H9 (cell line): ENCODE results near the gene MTARC1. TPM values are rescaled to one million over a fixed set of nuclear protein-coding genes. Genes with fewer than 3 reads are reported as not detected.

Experiments
- DNase-seq: peaks from one replicate; pipeline ENCODE4 v3.0.0-alpha.2; 2017
- H2AFZ ChIP-seq: one replicate; pipeline ENCODE4 v1.6.1; 2013; ENCODE audit warnings: mild to moderate bottlenecking, low read length, control low read depth, moderate library complexity
- H2AK5ac ChIP-seq: 2 replicates; pipeline ENCODE4 v1.6.1; 2013; ENCODE audit warnings: low read length, control low read depth, mixed read lengths; ENCODE audit not compliant: insufficient read length
- H2BK120ac ChIP-seq: one replicate; pipeline ENCODE4 v1.6.1; 2013; ENCODE audit warnings: low read depth, mild to moderate bottlenecking, low read length, control low read depth, inconsistent platforms; ENCODE audit not compliant: poor library complexity, severe bottlenecking
- H2BK12ac ChIP-seq: 2 replicates; pipeline ENCODE4 v1.6.1; 2013; ENCODE audit warnings: low read length, control low read depth, mixed read lengths, low read depth; ENCODE audit not compliant: insufficient read length
- H2BK15ac ChIP-seq: 2 replicates; pipeline ENCODE4 v1.6.1; 2013; ENCODE audit warnings: low read depth, low read length, control low read depth
- H2BK20ac ChIP-seq: one replicate; pipeline ENCODE4 v1.6.1; 2013; ENCODE audit warnings: low read depth, mild to moderate bottlenecking, low read length, control low read depth, inconsistent platforms; ENCODE audit not compliant: poor library complexity, severe bottlenecking
- H2BK5ac ChIP-seq: 2 replicates; pipeline ENCODE4 v1.6.1; 2013; ENCODE audit warnings: low read length, control low read depth, mixed read lengths; ENCODE audit not compliant: insufficient read length
- H3K14ac ChIP-seq: 2 replicates; pipeline ENCODE4 v1.6.1; 2013; ENCODE audit warnings: low read length, control low read depth; ENCODE audit not compliant: insufficient read depth
- H3K18ac ChIP-seq: 2 replicates; pipeline ENCODE4 v1.6.1; 2013; ENCODE audit warnings: low read depth, mild to moderate bottlenecking, mixed read lengths, low read length, control low read depth; ENCODE audit not compliant: insufficient read length
- H3K23ac ChIP-seq: 2 replicates; pipeline ENCODE4 v1.6.1; 2013; ENCODE audit warnings: low read length, control low read depth, mixed read lengths, low read depth; ENCODE audit not compliant: insufficient read length
- H3K23me2 ChIP-seq: 2 replicates; pipeline ENCODE4 v1.6.1; 2013; ENCODE audit warnings: low read depth, mild to moderate bottlenecking, mixed read lengths, low read length, control low read depth; ENCODE audit not compliant: insufficient read length, poor library complexity, severe bottlenecking
- H3K27ac ChIP-seq: 2 replicates; pipeline ENCODE4 v1.5.1; 2013; ENCODE audit warnings: low read length, control low read depth, mixed read lengths, low read depth; ENCODE audit not compliant: insufficient read length
- H3K27me3 ChIP-seq: 2 replicates; pipeline ENCODE4 v1.6.1; 2013; ENCODE audit warnings: low read length, control low read depth, inconsistent platforms; ENCODE audit not compliant: insufficient read depth
- H3K4ac ChIP-seq: 2 replicates; pipeline ENCODE4 v1.6.1; 2013; ENCODE audit warnings: low read depth, mild to moderate bottlenecking, control low read depth, inconsistent platforms, low read length, moderate library complexity
- H3K4me1 ChIP-seq: 2 replicates; pipeline ENCODE4 v1.6.1; 2013; ENCODE audit warnings: low read length, control low read depth, inconsistent platforms; ENCODE audit not compliant: insufficient read depth
- H3K4me2 ChIP-seq: 2 replicates; pipeline ENCODE4 v1.6.1; 2013; ENCODE audit warnings: low read length, control low read depth, mixed read lengths; ENCODE audit not compliant: insufficient read length, insufficient read depth
- H3K56ac ChIP-seq: 2 replicates; pipeline ENCODE4 v1.6.1; 2013; ENCODE audit warnings: low read depth, mild to moderate bottlenecking, mixed read lengths, low read length, control low read depth; ENCODE audit not compliant: insufficient read length
- H3K79me1 ChIP-seq: 2 replicates; pipeline ENCODE4 v1.6.1; 2013; ENCODE audit warnings: low read depth, mild to moderate bottlenecking, moderate library complexity, low read length, control low read depth, inconsistent platforms; ENCODE audit not compliant: insufficient read depth, poor library complexity, severe bottlenecking
- H3K79me2 ChIP-seq: 2 replicates; pipeline ENCODE4 v1.6.1; 2013; ENCODE audit warnings: low read length, control low read depth, inconsistent platforms; ENCODE audit not compliant: insufficient read depth
- H3K9ac ChIP-seq: 2 replicates; pipeline ENCODE4 v1.6.1; 2013; ENCODE audit warnings: low read length, control low read depth, mixed read lengths; ENCODE audit not compliant: insufficient read length; ENCODE audit errors: extremely low read depth
- H3K9me3 ChIP-seq: one replicate; pipeline ENCODE4 v1.6.1; 2013; ENCODE audit warnings: low read depth, low read length, inconsistent platforms; ENCODE audit not compliant: control insufficient read depth
- H3T11ph ChIP-seq: one replicate; pipeline ENCODE4 v1.6.1; 2013; ENCODE audit warnings: mild to moderate bottlenecking, low read length, control low read depth, inconsistent platforms
- H4K20me1 ChIP-seq: one replicate; pipeline ENCODE4 v1.6.1; 2013; ENCODE audit not compliant: control insufficient read depth, insufficient read length, insufficient read depth
- H4K5ac ChIP-seq: 2 replicates; pipeline ENCODE4 v1.6.1; 2013; ENCODE audit warnings: low read depth, mild to moderate bottlenecking, mixed read lengths, low read length, control low read depth; ENCODE audit not compliant: insufficient read length
- H4K8ac ChIP-seq: replicated peaks from 2 replicates; pipeline ENCODE4 v1.6.1; 2013; ENCODE audit warnings: low read length, control low read depth, mixed read lengths, low read depth; ENCODE audit not compliant: insufficient read length
- H4K91ac ChIP-seq: 2 replicates; pipeline ENCODE4 v1.6.1; 2013; ENCODE audit warnings: low read depth, mild to moderate bottlenecking, moderate library complexity, mixed read lengths, low read length, control low read depth; ENCODE audit not compliant: insufficient read length
- H3K27ac Mint-ChIP-seq, 3 experiments: 2 replicates in 2 of 3; 3 replicates in 1 of 3; pipeline ENCODE4 v1.8.0; 2020 to 2021; ENCODE audit warnings: mixed read lengths in 3 of 3, mild to moderate bottlenecking in 1 of 3, moderate library complexity in 1 of 3
- H3K27me3 Mint-ChIP-seq: 2 replicates; pipeline ENCODE4 v1.8.0; 2021; ENCODE audit warnings: low read depth, mild to moderate bottlenecking, moderate library complexity, mixed read lengths
- H3K36me3 Mint-ChIP-seq, 3 experiments: 2 replicates in 2 of 3; 3 replicates in 1 of 3; pipeline ENCODE4 v1.8.0; 2020 to 2021; ENCODE audit warnings: low read depth in 3 of 3, mixed read lengths in 3 of 3; ENCODE audit not compliant: insufficient read depth in 1 of 3
- H3K4me1 Mint-ChIP-seq, 2 experiments: 2 replicates each; pipeline ENCODE4 v1.8.0; 2020; ENCODE audit warnings: mixed read lengths in 2 of 2
- H3K4me3 Mint-ChIP-seq, 2 experiments: 2 replicates in 1 of 2; 3 replicates in 1 of 2; pipeline ENCODE4 v1.8.0; 2020 to 2021; ENCODE audit warnings: mild to moderate bottlenecking in 2 of 2, mixed read lengths in 2 of 2, moderate library complexity in 1 of 2
- H3K9me3 Mint-ChIP-seq, 2 experiments: 2 replicates in 1 of 2; 3 replicates in 1 of 2; pipeline ENCODE4 v1.8.0; 2020; ENCODE audit warnings: mild to moderate bottlenecking in 2 of 2, mixed read lengths in 2 of 2, moderate library complexity in 1 of 2
- WGBS: extraction: QIAGEN DNeasy Blood & Tissue Kit; methylation state at CpG from one replicate; pipeline ENCODE4 v1.1.7; 2013; ENCODE audit warnings: missing lambda C conversion rate, low lambda C conversion rate, mixed read lengths; ENCODE audit not compliant: insufficient read length; ENCODE audit errors: extremely low coverage; 5-methylcytosine and 5-hydroxymethylcytosine counted together
- total RNA-seq: library from RNA; stranded (reverse); gene quantifications from 2 replicates; pipeline ENCODE4 v1.2.1, GENCODE V29; 2021
- TF ChIP-seq, protein P1 (sequence below): fragments of 200-600 bp; sonication (generic); conservative IDR thresholded peaks from 3 replicates; pipeline ENCODE4 v1.8.0; 2021; ENCODE audit warnings: antibody characterized with exemption, mild to moderate bottlenecking

MTARC1 gene
- total RNA-seq, 1 experiment from 2014 or later: 33.7 TPM

DNA sequence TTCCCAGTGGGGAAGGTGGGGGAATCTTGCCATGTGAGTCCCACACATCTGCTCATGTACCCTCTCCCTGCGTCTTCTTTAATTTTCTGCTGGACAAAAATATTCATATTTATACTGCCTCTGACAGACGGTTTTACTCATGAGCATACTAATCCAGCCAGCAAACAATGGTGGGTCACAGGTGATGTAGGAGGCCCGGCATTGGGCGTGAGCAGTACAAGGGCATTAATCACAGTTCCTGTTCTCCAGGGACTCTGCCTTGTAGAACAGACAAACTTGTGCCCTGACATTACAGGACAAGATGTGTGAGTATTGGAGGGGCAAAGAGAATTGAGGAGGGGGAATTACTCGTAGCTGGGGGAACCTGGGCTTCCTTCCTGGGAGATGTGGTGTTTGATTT lies 25.0 kb downstream of the MTARC1 start:
- Histone ChIP-seq H3K27ac (no peak overlapping the region), H3K79me1 (no peaks in the 10 kb centered on the region), H3K18ac (no peak overlapping the region), H3K27me3 (no peaks in the 10 kb centered on the region), H2BK120ac (no peak overlapping the region), H3K23me2 (peaks cover 3% of the 10 kb centered on the region), H4K91ac (no peak overlapping the region), H3T11ph (no peak overlapping the region), H2BK15ac (no peak overlapping the region), H2AFZ (no peak overlapping the region), H3K9me3 (no peaks in the 10 kb centered on the region), H3K79me2 (no peaks in the 10 kb centered on the region), H3K4me2 (no peak overlapping the region), H2AK5ac (no peak overlapping the region), H3K4me1 (no peaks in the 10 kb centered on the region), H4K20me1 (peaks cover 3% of the 10 kb centered on the region), H3K9ac (no peak overlapping the region), H3K14ac (no peak overlapping the region), H4K5ac (no peak overlapping the region), H2BK12ac (no peak overlapping the region), H3K23ac (no peak overlapping the region), H3K4ac (no peak overlapping the region), H2BK5ac (no peak overlapping the region), H3K56ac (no peak overlapping the region), H4K8ac (no peak overlapping the region), H2BK20ac (no peak overlapping the region)
- Mint-ChIP-seq H3K36me3 (peaks cover 19 to 56% (median 47%) of the 10 kb centered on the region in 3 experiments; a peak in 6 of 7 replicates), H3K4me1 (peaks cover 6 to 9% of the 10 kb centered on the region in 2 experiments), H3K27me3 (no peaks in the 10 kb centered on the region), H3K27ac (no peak overlapping the region; a peak in 1 of 7 replicates), H3K4me3 (no peak overlapping the region), H3K9me3 (no peaks in the 10 kb centered on the region)
- TF ChIP-seq, protein P1, sequence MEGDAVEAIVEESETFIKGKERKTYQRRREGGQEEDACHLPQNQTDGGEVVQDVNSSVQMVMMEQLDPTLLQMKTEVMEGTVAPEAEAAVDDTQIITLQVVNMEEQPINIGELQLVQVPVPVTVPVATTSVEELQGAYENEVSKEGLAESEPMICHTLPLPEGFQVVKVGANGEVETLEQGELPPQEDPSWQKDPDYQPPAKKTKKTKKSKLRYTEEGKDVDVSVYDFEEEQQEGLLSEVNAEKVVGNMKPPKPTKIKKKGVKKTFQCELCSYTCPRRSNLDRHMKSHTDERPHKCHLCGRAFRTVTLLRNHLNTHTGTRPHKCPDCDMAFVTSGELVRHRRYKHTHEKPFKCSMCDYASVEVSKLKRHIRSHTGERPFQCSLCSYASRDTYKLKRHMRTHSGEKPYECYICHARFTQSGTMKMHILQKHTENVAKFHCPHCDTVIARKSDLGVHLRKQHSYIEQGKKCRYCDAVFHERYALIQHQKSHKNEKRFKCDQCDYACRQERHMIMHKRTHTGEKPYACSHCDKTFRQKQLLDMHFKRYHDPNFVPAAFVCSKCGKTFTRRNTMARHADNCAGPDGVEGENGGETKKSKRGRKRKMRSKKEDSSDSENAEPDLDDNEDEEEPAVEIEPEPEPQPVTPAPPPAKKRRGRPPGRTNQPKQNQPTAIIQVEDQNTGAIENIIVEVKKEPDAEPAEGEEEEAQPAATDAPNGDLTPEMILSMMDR: no peak
- no CpG with 5 or more reads among the region's 5 CpGs for WGBS
- DNase-seq: no peak
